HG03025 (cell line): Measurements from ENCODE around the gene ACSL1.
"Not testable (repeated sequence)": the region's sequence is repeated elsewhere in the genome, so short reads cannot be mapped to it uniquely, and the experiment has no call there.

Experiments
- ATAC-seq: cut with Tn5 transposase; IDR thresholded peaks from one replicate; pipeline ENCODE4 v1.9.1; 2021; ENCODE audit warnings: mild to moderate bottlenecking, moderate library complexity; ENCODE audit not compliant: unreplicated experiment, low FRiP score

Gene ACSL1

DNA sequence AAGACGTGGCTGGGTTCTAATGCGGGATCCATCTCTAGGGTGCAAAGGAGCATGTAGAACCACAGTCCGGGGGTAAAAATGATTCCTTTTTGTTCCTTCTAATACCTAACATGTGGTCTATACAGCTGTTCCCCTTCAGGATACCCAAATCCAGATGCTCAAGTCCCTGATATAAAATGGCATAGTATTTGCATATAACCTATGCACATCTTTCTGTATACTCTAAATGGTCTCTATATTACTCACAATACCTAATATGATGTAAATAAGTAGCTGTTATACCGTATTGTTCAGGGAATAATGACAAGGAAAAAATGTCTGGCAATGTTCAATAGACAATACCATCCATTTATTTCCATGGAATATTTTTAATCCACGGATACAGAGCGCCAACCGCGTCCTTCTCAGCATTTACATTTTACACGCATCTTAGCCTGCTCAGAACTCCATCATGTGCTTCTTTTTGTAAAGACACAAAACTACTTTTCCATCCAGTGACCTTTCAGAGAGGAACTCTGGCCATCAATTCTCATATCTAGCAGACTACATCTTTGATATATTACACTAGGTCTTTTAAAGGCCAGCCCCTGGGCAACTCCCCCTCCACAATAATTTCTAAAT, 31.9 kb downstream of the ACSL1 start:
- ATAC-seq = no peak

DNA sequence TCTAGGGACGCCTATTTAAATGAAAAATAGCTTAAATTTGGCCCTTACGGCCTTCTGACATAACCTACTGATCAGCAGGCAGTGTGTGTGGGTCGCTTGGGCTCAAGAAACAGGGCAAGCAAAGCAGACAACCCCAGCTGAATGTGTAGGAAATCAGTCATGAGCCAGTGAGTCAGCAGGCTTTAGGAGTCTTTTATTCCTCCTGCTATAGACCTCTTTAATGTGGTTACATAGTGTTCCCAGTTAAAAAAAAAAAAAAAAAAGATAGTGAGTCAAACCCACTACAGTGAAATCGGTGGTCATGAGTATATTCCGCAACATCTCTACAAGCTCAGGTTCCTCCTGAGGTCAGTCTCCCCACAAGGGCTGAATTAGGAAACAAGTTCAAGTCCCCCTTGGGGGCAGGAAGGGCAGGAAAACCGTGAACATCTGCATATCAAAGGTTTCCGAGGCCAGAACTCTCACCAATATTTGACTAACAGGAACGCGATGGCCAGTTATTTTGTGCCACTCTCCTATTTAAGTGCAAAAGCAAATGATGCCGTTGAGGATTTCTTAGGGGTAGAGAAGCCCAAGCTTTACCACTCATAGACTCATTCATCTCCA, 32.7 kb downstream of the ACSL1 start:
- no peak for ATAC-seq

DNA sequence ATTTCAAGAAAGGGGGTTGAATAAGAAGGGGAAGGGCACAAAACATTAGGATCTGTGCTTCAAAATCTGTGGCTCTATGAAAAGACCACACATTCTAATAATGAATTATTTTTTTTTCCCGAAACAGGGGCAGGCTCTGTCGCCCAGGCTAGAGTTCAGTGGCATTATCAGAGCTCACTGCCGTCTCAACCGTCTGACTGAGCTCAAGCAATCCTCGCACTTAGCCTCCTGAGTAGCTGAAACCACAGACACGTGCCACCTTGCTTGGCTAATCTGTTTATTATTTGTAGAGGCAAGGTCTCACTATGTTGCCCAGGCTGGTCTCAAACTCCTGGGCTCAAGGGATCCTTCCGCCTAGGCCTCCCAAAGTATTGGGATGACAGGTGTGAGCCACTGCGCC, 33.4 kb downstream of the ACSL1 start:
- ATAC-seq = no peak

DNA sequence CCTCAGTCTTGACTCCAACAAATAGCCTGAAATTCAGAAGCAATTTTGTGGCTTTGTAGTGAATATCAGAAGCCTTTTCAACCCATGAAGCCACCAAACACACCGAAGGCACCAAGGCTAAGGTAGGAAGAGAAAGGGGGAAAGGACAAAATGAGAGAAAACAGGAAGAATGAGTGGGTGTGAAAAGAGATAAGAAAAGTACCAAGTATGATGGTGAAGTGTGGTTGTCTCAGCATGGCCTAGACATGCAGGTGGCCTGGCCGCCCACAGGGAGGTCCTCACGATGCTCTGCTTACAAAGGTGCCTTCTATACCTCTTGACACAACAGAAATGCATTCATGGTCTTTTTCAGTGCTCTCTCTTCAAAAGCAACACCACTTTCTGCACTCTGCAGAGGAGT, 34.9 kb downstream of the ACSL1 start:
- no peak for ATAC-seq

DNA sequence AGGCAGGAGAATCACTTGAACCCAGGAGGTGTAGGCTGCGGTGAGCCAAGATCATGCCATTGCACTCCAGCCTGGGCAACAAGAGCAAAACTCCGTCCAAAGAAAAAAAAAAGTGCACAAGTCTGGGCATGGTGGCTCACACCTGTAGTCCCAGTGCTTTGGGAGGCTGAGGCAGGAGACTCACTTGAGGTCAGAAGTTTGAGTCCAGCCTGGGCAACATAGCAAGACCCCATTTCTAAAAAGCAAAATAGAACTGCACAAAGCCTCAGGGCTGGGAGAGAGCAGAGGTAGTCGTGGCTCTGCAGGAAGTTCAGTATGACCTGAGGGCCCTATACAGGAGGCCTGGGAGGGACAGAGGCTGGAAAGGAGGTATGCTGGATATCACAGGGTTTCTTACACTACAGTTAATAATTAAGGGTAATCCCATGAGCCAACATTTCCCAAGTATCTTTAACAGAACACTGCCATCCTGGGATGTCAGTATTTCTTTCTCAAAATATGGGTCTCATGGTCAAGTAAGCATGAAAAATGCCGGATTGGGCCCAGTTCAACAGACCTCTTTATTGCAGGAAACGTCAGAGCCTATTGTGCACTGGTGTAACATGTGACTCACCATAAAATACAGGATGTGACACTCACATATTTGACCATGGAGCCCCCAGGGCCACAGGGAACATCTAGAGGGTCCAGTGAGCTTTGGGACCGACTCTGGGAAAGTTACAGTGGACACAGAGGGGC, 37.8 kb downstream of the ACSL1 start:
- no peak for ATAC-seq

DNA sequence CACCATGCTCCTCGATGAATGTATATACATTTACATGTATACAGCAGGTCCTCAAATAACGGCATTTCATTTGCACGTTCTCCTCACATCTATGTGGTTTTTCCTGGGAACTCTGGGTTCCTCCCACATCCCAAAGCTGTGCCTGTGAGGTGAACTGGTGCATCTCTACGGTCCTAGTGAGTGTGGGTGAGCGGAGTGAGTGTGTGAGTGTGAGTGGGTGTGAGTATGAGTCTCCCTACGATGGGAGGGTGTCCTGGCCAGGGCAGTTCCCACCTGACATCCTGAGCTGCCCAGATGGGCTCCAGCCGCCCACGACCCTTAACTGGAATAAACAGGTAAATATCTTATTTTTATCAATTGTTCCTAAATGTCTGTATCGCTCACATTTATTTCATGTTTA, 40.0 kb downstream of the ACSL1 start:
- ATAC-seq = no peak

DNA sequence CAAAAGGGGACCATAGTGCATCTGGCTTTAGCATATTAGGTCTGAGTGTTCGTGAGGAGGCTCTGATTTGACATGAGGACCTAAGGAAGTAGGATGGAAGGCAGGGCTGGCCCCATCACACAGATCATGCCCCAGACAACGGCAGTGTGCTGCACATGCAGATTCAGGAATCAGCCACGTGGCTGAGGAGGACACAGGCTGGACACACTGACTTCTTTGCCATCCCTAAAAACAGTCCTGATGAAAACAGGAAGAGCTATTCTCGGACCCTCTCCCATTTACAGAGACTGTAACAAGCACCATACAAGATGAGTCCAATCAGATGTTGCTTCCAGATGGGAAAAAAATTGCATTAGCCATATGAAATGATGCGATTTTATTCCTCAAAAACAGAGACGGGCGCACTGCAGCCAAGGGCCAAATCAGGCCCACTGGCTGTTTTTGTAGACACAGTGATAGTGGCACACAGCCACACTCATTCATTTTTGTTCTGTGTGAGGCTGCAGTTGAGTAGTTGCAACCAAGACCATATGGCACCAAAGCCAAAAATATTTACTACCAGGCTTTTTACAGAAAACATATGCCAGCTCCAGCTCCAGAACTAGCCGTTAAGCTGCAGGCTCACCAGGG, 41.0 kb downstream of the ACSL1 start:
- no peak for ATAC-seq

DNA sequence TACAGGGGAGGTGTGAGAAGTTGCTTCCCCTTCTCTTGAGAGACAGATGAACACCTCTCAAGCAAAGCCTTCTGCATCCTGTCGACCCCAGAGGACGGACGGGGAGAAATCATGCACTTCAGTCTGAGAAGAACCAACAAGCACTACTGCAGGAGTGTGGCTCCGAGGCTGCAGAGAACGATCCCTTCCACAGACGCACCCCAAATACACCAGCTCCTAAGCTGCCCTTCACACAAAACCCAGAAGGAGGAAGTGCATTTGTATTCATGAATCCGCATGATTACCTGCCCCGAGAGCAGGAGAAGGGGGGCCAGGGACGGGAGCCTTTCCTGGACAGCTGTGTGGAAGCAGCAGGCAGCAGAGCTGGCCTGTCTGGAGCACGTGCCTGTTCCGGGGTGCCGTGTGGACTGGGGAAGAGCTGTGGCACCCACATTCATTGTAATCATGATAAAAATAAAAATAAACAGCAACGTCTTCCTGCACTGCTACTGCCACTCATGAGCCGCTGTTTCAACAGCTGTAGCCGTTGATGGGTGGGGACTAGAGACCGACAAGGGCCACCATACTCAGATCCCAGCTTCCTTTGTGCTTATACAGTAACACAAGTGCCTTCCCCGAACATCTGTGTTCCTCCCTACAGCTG, 42.9 kb downstream of the ACSL1 start:
- ATAC-seq = no peak

DNA sequence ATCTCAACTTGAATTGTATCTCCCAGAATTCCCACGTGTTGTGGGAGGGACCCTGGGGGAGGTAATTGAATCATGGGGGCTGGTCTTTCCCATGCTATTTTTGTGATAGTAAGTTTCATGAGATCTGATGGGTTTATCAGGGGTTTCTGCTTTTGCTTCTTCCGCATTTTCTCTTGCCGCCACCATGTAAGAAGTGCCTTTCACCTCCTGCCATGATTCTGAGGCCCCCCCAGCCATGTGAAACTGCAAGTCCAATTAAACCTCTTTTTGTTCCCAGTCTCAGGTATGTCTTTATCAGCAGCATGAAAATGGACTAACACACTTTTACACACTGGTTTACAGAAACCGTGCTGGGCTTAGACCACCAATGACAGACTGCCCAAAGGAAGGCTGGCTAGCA, 46.6 kb downstream of the ACSL1 start:
- not testable (repeated sequence) for ATAC-seq

DNA sequence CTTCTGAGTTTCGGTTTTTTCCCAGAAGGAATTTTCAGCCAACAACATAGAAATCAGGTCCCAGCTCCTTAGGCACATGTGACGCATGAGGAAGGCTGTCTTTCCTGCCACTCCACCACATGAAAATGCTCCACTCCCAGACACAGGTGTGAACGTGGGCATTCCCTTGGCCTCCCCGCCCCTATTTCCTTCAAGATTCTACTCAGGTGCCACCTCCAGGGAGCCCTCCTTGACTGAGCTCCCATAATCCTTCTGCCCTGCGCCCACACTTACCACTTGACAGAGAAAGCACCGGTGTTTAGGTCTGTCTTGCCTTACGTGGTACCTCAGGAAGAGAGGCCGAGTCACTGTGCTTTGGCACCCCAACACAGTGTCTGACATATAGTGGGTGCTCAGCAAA, 47.4 kb downstream of the ACSL1 start:
- ATAC-seq = no peak

DNA sequence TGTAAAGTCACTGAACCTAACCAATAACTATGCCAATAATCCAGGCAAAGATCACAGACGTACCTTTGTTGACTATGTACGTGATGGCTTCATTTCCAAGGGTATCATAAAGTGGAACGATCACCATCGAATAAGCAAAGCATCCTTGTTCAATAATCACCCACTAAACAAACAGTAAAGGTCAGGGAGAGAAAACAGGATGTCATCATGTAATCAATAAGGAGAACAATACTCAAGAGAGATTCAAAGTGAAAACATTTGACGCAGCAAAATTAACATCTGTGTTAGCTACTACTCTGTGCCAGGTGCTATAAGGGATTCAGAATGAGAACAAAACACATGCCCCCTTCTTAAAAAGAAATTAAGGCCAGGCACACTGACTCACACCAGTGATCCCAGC, 48.9 kb downstream of the ACSL1 start:
- no peak for ATAC-seq

DNA sequence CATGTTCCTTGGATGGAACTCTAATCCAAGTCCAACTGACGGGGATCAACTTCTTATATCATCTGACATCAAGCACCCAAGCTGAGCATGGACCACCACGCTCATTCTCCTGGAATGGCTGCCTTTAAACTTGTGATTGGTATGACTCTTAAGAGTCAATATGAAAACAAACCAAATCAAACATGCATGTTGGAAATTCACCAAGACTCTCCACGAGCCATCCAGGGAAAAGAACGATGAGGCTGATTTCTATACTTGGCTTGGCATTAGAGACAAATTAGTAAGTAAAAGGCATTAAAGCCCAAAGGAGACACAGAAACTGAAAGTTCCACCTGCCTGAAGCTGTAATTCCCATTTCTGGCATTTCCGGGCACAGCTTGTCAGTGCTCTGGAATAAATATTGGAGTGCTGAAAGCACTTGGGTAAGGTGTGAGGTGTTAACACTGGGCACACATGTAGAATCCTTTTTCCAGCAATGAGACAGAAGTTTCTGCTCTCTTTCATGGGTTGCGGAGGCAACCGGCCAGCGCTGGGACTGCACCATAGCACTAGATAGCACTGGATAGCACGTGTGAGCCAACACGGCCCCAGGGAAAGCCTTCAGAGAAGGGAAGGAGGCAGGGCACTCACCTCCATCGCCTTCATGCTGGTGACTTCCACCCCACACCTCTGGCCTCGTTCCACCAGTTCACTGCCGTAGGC, 49.8 kb downstream of the ACSL1 start:
- ATAC-seq = no peak

DNA sequence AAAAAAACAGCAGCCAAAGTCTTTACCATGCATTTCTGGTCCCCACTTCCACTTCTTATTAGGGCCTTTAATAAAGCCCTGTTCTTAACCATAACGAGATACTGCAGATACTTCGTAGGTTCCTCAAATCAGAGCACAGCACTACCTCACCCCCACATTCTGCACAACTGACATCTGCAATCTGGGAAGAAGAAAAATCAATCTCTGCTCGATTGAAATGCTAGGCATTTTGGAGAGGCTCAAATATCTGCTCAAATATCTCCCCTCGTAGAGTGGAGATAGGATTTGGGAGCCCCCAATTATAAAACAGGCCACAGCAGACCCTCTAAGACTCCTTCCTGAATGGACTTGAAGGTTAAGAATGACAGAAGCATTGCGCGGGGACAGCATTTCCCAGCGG, 51.6 kb downstream of the ACSL1 start:
- no peak for ATAC-seq

DNA sequence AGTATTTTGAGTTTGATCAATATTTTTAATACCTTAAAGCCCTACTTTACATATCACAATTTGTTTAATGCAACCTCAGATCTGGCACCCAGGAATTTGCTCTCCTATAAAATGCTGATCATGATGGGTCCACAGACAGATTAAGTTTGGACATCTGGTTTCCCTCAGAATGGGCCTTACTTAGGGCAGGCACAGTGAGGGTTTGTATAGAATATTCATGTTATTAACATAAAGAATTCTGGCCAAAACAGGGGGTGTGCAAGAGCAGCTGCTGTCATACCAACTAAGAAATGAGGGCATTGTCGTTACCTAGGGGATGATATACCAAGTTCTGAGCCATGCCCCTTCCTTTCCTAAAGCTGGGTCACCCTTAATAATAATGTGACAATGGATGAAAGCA, 54.4 kb downstream of the ACSL1 start:
- ATAC-seq = no peak

DNA sequence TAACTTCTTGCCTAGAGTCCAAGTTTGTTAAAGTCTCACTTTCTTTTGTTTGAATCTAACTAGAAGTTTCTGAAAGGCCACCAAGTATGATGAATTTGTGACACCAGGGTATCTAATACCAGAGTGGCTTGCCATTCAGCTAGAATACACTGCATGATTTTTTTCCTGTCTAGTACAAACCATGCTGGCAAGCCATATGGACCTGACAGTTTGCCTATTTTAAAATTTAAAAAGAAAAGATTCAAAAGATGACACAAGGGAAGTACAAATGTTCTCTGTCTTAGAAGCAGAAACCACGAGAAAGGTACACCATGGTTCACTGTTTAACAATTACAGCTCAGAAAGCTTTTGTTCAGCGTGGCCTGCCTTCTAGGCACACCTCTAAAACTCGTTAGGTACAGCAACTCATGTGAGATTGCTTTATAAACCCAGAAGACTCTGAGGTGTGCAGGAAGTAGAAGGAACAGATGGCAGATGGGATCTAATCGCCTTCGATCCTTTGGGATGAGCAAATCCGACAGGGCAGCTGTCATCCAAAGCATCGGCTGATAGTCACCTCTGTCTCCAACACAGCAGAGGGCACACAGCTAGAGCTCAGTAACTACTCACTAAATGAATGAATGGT, 56.5 kb downstream of the ACSL1 start:
- ATAC-seq = no peak

DNA sequence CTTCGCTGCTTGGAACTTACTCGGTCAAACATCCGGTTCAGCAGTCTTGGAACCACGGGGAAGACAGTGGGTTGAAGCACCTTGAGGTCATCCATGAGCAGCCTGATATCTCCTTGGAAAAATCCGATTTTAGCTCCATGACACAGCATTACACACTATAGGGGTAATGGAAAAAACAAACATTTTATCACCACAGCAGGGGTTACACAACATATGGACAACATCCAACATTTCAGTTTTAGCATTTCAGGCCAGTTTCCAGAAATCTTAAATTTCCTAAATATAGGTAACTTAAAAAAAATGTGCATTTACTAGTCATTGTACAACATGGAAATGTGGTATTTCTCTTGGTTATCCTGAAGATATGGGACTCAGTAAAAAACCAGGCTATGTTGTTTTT, 57.5 kb downstream of the ACSL1 start:
- ATAC-seq = no peak

DNA sequence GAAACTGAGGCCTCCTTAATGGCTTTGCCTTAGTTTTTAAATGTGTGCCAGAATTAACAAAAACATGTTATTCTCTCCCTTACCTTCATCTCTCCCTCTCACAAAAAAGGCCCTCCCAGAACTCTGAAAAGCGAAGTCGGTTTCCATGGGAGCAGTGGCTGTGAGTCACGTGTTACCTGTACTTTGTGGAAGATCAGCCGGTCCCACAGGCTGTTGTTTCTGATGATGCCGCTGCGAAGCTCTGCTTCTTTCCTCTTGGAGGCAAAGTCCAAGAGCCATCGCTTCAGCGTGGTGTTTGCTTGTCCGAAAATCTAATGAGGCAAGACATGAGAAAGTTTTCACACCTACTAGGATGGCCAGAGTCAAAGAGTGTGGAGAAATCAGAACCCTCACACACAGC, 59.3 kb downstream of the ACSL1 start:
- ATAC-seq = no peak

DNA sequence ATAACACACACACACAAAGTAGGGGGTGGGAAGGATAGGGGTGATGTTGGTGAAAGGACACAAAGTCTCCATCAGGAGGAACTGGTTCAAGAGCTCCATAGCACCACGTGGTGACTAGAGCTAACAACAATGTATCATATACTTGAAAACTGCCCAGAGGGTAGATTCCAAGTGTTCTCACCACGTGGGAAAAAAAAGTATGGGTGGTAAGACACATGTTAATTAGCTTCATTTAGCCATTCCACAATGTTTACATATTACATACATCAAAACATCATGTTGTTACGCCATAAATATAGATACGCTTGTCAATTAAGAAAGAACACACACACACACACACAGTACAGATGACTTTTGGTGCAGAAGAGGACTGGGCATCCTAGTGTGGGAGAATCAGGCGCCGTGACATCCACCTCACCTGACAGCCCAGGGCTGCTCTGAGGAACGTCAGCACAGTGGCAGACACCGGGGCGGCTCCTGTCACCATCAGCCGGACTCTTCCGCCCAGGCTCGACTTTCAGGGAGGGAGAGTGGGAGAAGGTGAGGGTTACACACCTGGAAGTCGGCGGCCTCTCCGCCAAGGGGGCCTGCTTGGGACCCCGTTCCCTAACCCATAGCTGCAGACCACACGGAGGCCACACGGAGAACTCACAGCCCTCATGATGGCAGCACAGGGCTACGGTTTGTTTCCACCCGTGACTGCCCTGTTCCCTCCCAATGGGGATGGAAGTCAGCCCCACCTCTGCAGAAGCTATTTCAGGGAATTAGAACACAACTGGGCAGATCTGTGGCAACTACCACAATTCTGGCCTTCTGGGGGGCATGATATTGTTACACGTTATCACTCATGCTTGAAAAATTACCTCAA, 60.1 kb downstream of the ACSL1 start:
- no peak for ATAC-seq

DNA sequence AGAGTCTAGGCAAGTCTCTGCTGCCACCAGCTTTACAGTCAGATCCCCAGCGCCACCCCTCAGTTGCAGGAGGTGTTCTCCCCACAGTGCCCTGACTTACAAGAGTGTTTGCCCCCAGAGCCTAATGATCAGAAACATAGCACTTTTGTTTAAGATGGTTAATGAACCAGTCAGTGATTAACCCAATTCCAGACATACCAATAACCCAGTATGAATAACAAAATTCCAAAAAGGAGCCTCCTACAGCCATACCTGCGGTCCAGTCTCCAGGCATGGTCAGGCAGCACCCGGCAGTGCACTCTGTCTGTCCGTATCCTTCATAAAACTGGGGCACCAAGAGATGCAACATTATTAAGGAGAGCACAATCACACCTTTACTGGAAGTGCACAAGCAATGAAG, 61.2 kb downstream of the ACSL1 start:
- no peak for ATAC-seq
